Measurements from ENCODE around the gene LRRC41.

The LRRC41 gene

GRCh38 chr1:46340404-46341221 lies 37.2 kb upstream of the LRRC41 start, which contains the start of gene NSUN4 (continued):
- no peak for TF ChIP-seq ZNF221 (tag by site-specific recombination; IDR thresholded peaks at IDR 0.05; ENCODE audit: borderline replicate concordance)
- no peak for TF ChIP-seq ZNF768 (tag by site-specific recombination; IDR thresholded peaks at IDR 0.05)
- peak; percentile 47; the same call in 1 of the 2 replicates for TF ChIP-seq KLF1 (tag by site-specific recombination; IDR thresholded peaks at IDR 0.05)
- peak; percentile 7; the same call in 1 of the 2 replicates for TF ChIP-seq ZNF777 (tag by site-specific recombination; IDR thresholded peaks at IDR 0.05; ENCODE audit: borderline replicate concordance)
- TF ChIP-seq HOXD13 (CRISPR knock-in tag; IDR thresholded peaks at IDR 0.05; ENCODE audit: borderline replicate concordance) = no peak
- TF ChIP-seq ZNF501 (tag by site-specific recombination; IDR thresholded peaks at IDR 0.05) = peak; percentile 85
- TF ChIP-seq ZNF214 (tag by site-specific recombination; IDR thresholded peaks at IDR 0.05; ENCODE audit: borderline replicate concordance) = no peak
- TF ChIP-seq PRDM4 (tag by site-specific recombination; IDR thresholded peaks at IDR 0.05) = peak; percentile 19
- TF ChIP-seq ZNF837 (tag by site-specific recombination; IDR thresholded peaks at IDR 0.05) = no peak
- no peak for TF ChIP-seq ZNF26 (tag by site-specific recombination; IDR thresholded peaks at IDR 0.05)
- TF ChIP-seq ZNF19 (tag by site-specific recombination; IDR thresholded peaks at IDR 0.05; ENCODE audit: low read depth) = no peak
- no peak for TF ChIP-seq ZFP3 (tag by site-specific recombination; IDR thresholded peaks at IDR 0.05; ENCODE audit: low read depth)
- peak; percentile 100 for TF ChIP-seq ZNF629 (tag by site-specific recombination; IDR thresholded peaks at IDR 0.05)
- TF ChIP-seq ZNF433 (tag by site-specific recombination; IDR thresholded peaks at IDR 0.05; ENCODE audit: low read depth) = no peak
- no peak; the same call in 1 of the 2 replicates for TF ChIP-seq ZNF391 (tag by site-specific recombination; IDR thresholded peaks at IDR 0.05; ENCODE audit: borderline replicate concordance, low read depth)
- TF ChIP-seq, protein P1, sequence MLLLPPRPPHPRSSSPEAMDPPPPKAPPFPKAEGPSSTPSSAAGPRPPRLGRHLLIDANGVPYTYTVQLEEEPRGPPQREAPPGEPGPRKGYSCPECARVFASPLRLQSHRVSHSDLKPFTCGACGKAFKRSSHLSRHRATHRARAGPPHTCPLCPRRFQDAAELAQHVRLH (tag by site-specific recombination; IDR thresholded peaks at IDR 0.05) = peak; percentile 88
- no peak for TF ChIP-seq ZNF658 (tag by site-specific recombination; IDR thresholded peaks at IDR 0.05)
- peak; percentile 69; the same call in 1 of the 2 replicates for TF ChIP-seq GLI4 (tag by site-specific recombination; IDR thresholded peaks at IDR 0.05)
- TF ChIP-seq ZNF132 (tag by site-specific recombination; IDR thresholded peaks at IDR 0.05; ENCODE audit: borderline replicate concordance) = no peak
- TF ChIP-seq ZNF530 (tag by site-specific recombination; IDR thresholded peaks at IDR 0.05; ENCODE audit: low read depth) = no peak
- peak; percentile 94 for TF ChIP-seq ZEB2 (tag by site-specific recombination; IDR thresholded peaks at IDR 0.05)
- peak; percentile 73 for TF ChIP-seq ZNF692 (tag by site-specific recombination; IDR thresholded peaks at IDR 0.05)
- TF ChIP-seq ZNF76 (tag by site-specific recombination; IDR thresholded peaks at IDR 0.05; ENCODE audit: borderline replicate concordance, low read depth) = peak; percentile 76
- peak; percentile 100 for TF ChIP-seq SCRT2 (tag by site-specific recombination; IDR thresholded peaks at IDR 0.05)
- TF ChIP-seq ZNF423 (tag by site-specific recombination; IDR thresholded peaks at IDR 0.05) = peak; percentile 18; the same call in 1 of the 2 replicates
- TF ChIP-seq, protein P2, sequence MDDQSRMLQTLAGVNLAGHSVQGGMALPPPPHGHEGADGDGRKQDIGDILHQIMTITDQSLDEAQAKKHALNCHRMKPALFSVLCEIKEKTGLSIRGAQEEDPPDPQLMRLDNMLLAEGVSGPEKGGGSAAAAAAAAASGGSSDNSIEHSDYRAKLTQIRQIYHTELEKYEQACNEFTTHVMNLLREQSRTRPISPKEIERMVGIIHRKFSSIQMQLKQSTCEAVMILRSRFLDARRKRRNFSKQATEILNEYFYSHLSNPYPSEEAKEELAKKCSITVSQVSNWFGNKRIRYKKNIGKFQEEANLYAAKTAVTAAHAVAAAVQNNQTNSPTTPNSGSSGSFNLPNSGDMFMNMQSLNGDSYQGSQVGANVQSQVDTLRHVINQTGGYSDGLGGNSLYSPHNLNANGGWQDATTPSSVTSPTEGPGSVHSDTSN (CRISPR knock-in tag; IDR thresholded peaks at IDR 0.05) = no peak
- peak; percentile 85; the same call in 1 of the 2 replicates for TF ChIP-seq ZNF184 (tag by site-specific recombination; IDR thresholded peaks at IDR 0.05)
- TF ChIP-seq, protein P3, sequence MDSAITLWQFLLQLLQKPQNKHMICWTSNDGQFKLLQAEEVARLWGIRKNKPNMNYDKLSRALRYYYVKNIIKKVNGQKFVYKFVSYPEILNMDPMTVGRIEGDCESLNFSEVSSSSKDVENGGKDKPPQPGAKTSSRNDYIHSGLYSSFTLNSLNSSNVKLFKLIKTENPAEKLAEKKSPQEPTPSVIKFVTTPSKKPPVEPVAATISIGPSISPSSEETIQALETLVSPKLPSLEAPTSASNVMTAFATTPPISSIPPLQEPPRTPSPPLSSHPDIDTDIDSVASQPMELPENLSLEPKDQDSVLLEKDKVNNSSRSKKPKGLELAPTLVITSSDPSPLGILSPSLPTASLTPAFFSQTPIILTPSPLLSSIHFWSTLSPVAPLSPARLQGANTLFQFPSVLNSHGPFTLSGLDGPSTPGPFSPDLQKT (IDR thresholded peaks at IDR 0.05; ENCODE audit: borderline replicate concordance, low read depth, low read length) = no peak
- TF ChIP-seq ZNF558 (tag by site-specific recombination; IDR thresholded peaks at IDR 0.05) = no peak; the same call in 1 of the 2 replicates
- TF ChIP-seq ZNF10 (tag by site-specific recombination; IDR thresholded peaks at IDR 0.05) = 0 out of 2 replicates have a peak, but pooled peaks have one; percentile 45

Measured in HEK293 (cell line).